Heart left ventricle (tissue), 13 donors: ENCODE data around the gene SUSD6.

Source experiments
- POLR2A ChIP-seq, 2 donors: fragments of 450-650 bp; IDR thresholded peaks; one replicate each; pipeline ENCODE4 v1.6.1; 2017; ENCODE audit warnings: antibody characterized with exemption in 2 of 2, mild to moderate bottlenecking in 2 of 2, moderate library complexity in 2 of 2
- TF ChIP-seq, protein P1 (sequence below), 12 donors: fragments of 200-600 bp; sonication (generic) in 4 of 12; IDR thresholded peaks; one replicate each; pipeline versions ENCODE4 v1.5.0 to v1.8.0; 2018 to 2022; ENCODE audit warnings: antibody characterized with exemption in 12 of 12, mild to moderate bottlenecking in 5 of 12
- donor health status: ischemic (EF 13 %, LVEDD 7.1; RV severe dilation, severe dysfunction).
- donor health status: DM: no; HTN: yes; CAD: no.
- donor health status: DM: no; HTN: no; CAD: no.
- donor health status: ischemic (EF 25% LVEDD 6.9; RV normal size, moderate dysfunction).
- donor health status: ischemic (EF 25% LVEDD 5.7; RV mildly dilated, moderate dysfunction).
- donor health status: ischemic (EF 35%, LVEDD 5.7; RV mildly dilated, moderate dysfunction).
- donor health status: nonischemic (EF 11% LVEDD 7.7; RV severe dilation, severe dysfunction).
- donor health status: DM: yes; HTN: yes; CAD: no.
- donor health status: PGD.
- donor health status: ischemic (EF 29% LVEDD 5.4; RV normal size, mild dysfunction).
- donor health status: nonischemic (EF 23%, LVEDD 6.1; RV moderate dilation, normal function).

DNA sequence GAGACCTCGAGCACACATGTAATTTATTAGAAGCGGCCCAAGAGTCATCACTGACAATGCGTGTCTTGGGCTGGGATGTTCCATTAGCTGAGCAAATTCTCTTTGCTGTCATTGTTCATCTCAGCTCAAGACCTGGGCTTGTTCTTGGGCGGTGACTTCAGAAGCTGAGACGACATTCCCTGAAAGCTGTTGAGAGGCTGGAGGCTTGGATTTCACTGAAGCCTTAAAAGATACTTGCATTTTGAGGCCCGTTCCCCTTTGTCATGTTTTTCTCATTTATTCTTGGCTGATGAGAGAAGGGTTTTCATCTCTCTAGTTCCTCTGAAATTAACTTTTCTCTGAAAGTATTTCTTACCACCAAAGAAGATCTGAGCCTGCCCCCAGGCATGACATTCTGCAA is 16.6 kb upstream of the SUSD6 start:
- TF ChIP-seq POLR2A (IDR thresholded peaks at IDR 0.05): no peak
- TF ChIP-seq, protein P1, sequence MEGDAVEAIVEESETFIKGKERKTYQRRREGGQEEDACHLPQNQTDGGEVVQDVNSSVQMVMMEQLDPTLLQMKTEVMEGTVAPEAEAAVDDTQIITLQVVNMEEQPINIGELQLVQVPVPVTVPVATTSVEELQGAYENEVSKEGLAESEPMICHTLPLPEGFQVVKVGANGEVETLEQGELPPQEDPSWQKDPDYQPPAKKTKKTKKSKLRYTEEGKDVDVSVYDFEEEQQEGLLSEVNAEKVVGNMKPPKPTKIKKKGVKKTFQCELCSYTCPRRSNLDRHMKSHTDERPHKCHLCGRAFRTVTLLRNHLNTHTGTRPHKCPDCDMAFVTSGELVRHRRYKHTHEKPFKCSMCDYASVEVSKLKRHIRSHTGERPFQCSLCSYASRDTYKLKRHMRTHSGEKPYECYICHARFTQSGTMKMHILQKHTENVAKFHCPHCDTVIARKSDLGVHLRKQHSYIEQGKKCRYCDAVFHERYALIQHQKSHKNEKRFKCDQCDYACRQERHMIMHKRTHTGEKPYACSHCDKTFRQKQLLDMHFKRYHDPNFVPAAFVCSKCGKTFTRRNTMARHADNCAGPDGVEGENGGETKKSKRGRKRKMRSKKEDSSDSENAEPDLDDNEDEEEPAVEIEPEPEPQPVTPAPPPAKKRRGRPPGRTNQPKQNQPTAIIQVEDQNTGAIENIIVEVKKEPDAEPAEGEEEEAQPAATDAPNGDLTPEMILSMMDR (IDR thresholded peaks at IDR 0.05): no peak
